ENCODE measurements around the gene DPM1. TPM values are rescaled to one million over a fixed set of nuclear protein-coding genes. Genes with fewer than 3 reads are reported as not detected.
A peak's percentile ranks its signal among the peaks of the same experiment; 100 is the strongest.

Gene DPM1
- total and polyA plus RNA-seq, 2 of the 8 experiments (the other 6 are each of a cell fraction or from before 2014, with no cell fraction given) = 42.3 to 57.0 TPM

DNA sequence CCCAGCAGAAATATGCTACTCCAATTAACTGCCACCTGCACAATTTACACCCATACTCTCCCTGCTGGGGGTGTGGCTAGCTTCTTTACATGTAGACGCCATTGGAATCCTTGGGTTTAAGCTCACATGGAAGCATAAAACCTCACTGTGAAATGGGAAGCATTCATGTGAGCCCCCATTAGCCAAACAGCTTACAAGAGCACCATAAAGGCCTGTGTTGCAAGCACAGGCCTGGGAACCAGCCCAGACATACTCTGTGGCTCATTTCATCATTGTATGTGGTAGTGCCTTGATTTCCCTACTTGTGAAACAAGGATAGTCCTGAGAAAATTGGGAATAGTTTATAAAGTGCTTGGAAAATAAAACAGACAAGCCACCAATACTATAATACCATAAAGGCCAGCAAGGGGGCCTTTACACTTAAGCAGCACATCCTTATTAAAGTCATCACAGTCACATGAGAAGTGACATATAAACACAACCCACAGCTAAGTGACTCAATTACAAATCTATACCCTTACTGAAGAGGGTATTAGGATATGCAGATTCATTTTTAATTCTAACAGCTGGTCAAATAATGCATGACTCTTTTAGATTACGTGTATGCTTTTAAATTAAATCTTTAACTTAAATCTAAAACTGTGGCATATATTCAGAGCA, 33.9 kb downstream of the DPM1 start:
- Histone ChIP-seq H3K36me3 (ENCODE audit: control insufficient read depth in 2 of 4, insufficient read depth in 4 of 4, low read length in 3 of 4) (peaks cover 7 to 61% (median 14%) of the 10 kb centered on the region in 4 experiments; a peak in 7 of 8 replicates), H2BK12ac (ENCODE audit: low read depth, low read length) (no peak overlapping the region), H2BK15ac (ENCODE audit: low read length) (no peak overlapping the region), H2AFZ (ENCODE audit: low read length) (no peak overlapping the region), H2BK5ac (ENCODE audit: low read depth, low read length) (no peak overlapping the region), H3K9ac (replicated peaks in 1 of 4; ENCODE audit: extremely low read depth in 1 of 4, low read depth in 3 of 4, low read length in 3 of 4) (no peak overlapping the region), H3K56ac (replicated peaks; ENCODE audit: insufficient read length, low read depth, low read length) (no peak overlapping the region), H3K23ac (ENCODE audit: insufficient read length) (no peak overlapping the region), H4K20me1 (replicated peaks in 1 of 2; ENCODE audit: control insufficient read depth in 1 of 2, insufficient read depth in 2 of 2, low read length in 2 of 2) (peaks cover 44 to 65% of the 10 kb centered on the region in 2 experiments), H2BK20ac (ENCODE audit: low read length) (no peak overlapping the region), H3K4me1 (replicated peaks in 1 of 4; ENCODE audit: control insufficient read depth in 3 of 4, insufficient read depth in 4 of 4, low read length in 3 of 4) (peaks cover 4 to 20% (median 10%) of the 10 kb centered on the region in 4 experiments; a peak in 6 of 7 replicates), H3K4ac (replicated peaks; ENCODE audit: insufficient read length, low read depth, low read length) (no peak overlapping the region), H3K27me3 (replicated peaks in 1 of 4; ENCODE audit: control insufficient read depth in 3 of 4, extremely low read depth in 1 of 4, insufficient read depth in 3 of 4, low read length in 3 of 4) (no peaks in the 10 kb centered on the region), H3K79me2 (ENCODE audit: control insufficient read depth in 1 of 2, insufficient read depth in 2 of 2, low read length in 2 of 2) (peaks cover 77 to 100% of the 10 kb centered on the region in 2 experiments), H3K18ac (ENCODE audit: extremely low read depth, low read length) (no peak overlapping the region), H3K14ac (ENCODE audit: insufficient read length) (no peak overlapping the region), H2BK120ac (replicated peaks; ENCODE audit: low read depth, low read length) (no peak overlapping the region), H4K8ac (ENCODE audit: extremely low read depth, insufficient read depth, low read length) (no peak overlapping the region), H3K9me3 (ENCODE audit: insufficient read depth in 2 of 2, low read depth in 1 of 2, low read length in 1 of 2) (no peaks in the 10 kb centered on the region), H3K79me1 (ENCODE audit: low read depth, low read length) (peaks cover 2% of the 10 kb centered on the region; the same call in 1 of the 2 replicates), H3K23me2 (ENCODE audit: low read depth, low read length) (no peaks in the 10 kb centered on the region), H2AK5ac (ENCODE audit: low read depth, low read length) (no peak overlapping the region), H3K4me3 (ENCODE audit: extremely low read depth in 1 of 4, insufficient read depth in 2 of 4, low read depth in 3 of 4, low read length in 4 of 4) (no peak overlapping the region), H4K5ac (ENCODE audit: insufficient read length, low read depth, low read length) (no peak overlapping the region), H3K4me2 (ENCODE audit: insufficient read depth in 1 of 2, low read depth in 2 of 2, low read length in 2 of 2) (no peak overlapping the region), H4K91ac (replicated peaks; ENCODE audit: insufficient read length, low read length) (no peak overlapping the region), H3K27ac (ENCODE audit: low read depth, low read length) (no peak overlapping the region)
- ChIA-PET POLR2A (ENCODE audit: partially characterized antibody) (interaction anchor here (0.7 to 13.9 kb wide), 10 partner anchors 13 to 130 kb away, joined by 3 to 206 read pairs (median 4); partner anchors contain the start of gene BCAS4), CTCF (ENCODE audit: partially characterized antibody) (interaction anchor here (0.6 to 1.6 kb wide), 8 partner anchors 13 to 297 kb away, joined by 3 to 5 read pairs (median 3); partner anchors contain the start of gene BCAS4)
- WGBS, 2 experiments (ENCODE audit: extremely low coverage in 1 of 2, insufficient coverage in 1 of 2, insufficient read length in 1 of 2, insufficient replicate concordance in 2 of 2, low coverage in 1 of 2, low lambda C conversion rate in 2 of 2, missing lambda C conversion rate in 1 of 2) = 85% methylated on average over 2 of the region's 2 CpGs; no CpG with 5 or more reads in 1 of the 2 experiments
- FAIRE-seq (no peak), DNase-seq (ENCODE audit: low read depth in 1 of 2, low spot score in 2 of 2) (no peak)
- TF ChIP-seq TAF1 (IDR thresholded peaks at IDR 0.05; ENCODE audit: low read depth, low read length) = no peak
- peak; percentile 21; the same call in 1 of the 2 replicates for TF ChIP-seq POLR2AphosphoS5 (IDR thresholded peaks at IDR 0.05; ENCODE audit: low read depth, low read length)
